ENCODE results near the gene CR1L.
"Not testable (repeated sequence)": the region's sequence is repeated elsewhere in the genome, so short reads cannot be mapped to it uniquely, and the experiment has no call there.

CR1L gene

GRCh38 chr1:207691841-207692240, 46.9 kb downstream of the CR1L start:
- H3K9me3 Mint-ChIP-seq: no peaks in the 10 kb centered on the region
- H3K4me1 Mint-ChIP-seq (ENCODE audit: low read depth): no peaks in the 10 kb centered on the region
- H3K36me3 Mint-ChIP-seq (ENCODE audit: low read depth): no peaks in the 10 kb centered on the region
- peaks cover 6% of the 10 kb centered on the region for H3K27me3 Mint-ChIP-seq
- H3K4me3 Mint-ChIP-seq: no peak overlapping the region
- H3K27ac Mint-ChIP-seq: no peak overlapping the region

DNA sequence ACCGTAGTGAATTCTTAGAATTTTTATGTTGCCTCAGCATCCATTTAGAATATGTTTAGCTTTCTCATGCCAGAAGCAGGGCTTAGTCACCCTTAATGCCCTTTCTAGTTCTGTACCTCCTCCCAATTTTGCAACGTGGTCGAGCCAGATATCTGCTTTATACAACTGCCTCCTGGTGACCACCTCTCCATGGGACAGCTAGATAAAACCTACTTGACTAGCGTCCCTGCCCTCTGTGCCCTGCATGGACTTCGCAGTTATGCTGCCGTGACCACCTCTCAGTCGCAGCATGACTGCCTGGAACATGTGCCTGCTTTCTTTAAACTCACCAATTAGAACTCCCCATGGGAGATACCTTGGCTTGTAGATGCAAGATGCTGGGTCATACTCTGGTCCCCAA, 47.4 kb downstream of the CR1L start:
- H3K36me3 Mint-ChIP-seq (ENCODE audit: low read depth); H3K9me3 Mint-ChIP-seq; H3K27me3 Mint-ChIP-seq; H3K4me1 Mint-ChIP-seq (ENCODE audit: low read depth); H3K27ac Mint-ChIP-seq; H3K4me3 Mint-ChIP-seq: not testable (repeated sequence)

DNA sequence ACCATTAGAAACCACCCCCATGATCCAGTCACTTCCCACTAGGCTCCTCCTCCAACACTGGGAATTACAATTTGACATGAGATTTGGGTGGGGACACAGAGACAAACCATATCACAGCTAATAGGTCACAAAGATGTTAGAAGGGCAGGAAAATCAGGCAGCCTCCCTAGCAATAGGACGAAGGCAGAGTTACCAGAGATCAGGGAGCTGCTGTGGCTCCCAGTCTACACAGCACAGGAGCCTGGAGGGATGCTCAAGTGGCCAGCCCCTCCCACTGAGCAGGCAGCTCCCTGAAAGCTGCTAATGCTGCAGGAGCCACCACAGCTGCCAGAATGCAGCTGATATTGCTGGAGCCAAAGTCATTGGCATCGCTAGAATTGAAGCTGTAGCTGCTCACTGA, 51.0 kb downstream of the CR1L start:
- Mint-ChIP-seq H3K27me3 (no peaks in the 10 kb centered on the region), H3K36me3 (ENCODE audit: low read depth) (no peaks in the 10 kb centered on the region), H3K27ac (no peak overlapping the region), H3K9me3 (no peaks in the 10 kb centered on the region), H3K4me1 (ENCODE audit: low read depth) (no peaks in the 10 kb centered on the region), H3K4me3 (no peak overlapping the region)

GRCh38 chr1:207698822-207699483, 54.0 kb downstream of the CR1L start:
- Mint-ChIP-seq H3K9me3 (no peaks in the 10 kb centered on the region), H3K4me3 (no peak overlapping the region), H3K36me3 (ENCODE audit: low read depth) (no peaks in the 10 kb centered on the region), H3K27me3 (no peaks in the 10 kb centered on the region), H3K27ac (no peak overlapping the region), H3K4me1 (ENCODE audit: low read depth) (no peaks in the 10 kb centered on the region)

DNA sequence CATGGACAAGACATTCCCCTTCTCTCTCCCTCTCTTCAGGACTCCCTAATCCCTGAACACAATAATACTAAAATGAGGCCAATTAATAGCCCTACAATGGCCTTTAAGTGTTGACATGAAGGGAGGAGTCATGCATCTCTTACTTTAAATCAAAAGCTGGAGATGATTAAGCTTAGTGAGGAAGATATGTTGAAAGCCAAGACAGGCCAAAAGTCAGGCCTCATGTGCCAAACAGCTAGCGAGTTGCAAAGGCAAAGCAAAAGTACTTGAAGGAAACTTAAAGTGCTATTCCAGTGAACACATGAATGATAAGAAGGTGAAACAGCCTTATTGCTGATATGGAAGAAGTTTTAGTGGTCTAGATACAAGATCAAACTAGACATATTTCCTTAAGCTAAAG, 57.4 kb downstream of the CR1L start:
- Mint-ChIP-seq H3K4me1 (ENCODE audit: low read depth) (no peaks in the 10 kb centered on the region), H3K9me3 (no peaks in the 10 kb centered on the region), H3K4me3 (no peak overlapping the region), H3K36me3 (ENCODE audit: low read depth) (no peaks in the 10 kb centered on the region), H3K27me3 (no peaks in the 10 kb centered on the region), H3K27ac (no peak overlapping the region)

GRCh38 chr1:207703712-207704111, 58.8 kb downstream of the CR1L start:
- Mint-ChIP-seq H3K27me3 (no peaks in the 10 kb centered on the region), H3K36me3 (ENCODE audit: low read depth) (no peaks in the 10 kb centered on the region), H3K4me3 (no peak overlapping the region), H3K27ac (no peak overlapping the region), H3K4me1 (ENCODE audit: low read depth) (no peaks in the 10 kb centered on the region), H3K9me3 (no peaks in the 10 kb centered on the region)

GRCh38 chr1:207708004-207708403, 63.1 kb downstream of the CR1L start:
- H3K36me3 Mint-ChIP-seq (ENCODE audit: low read depth); H3K27me3 Mint-ChIP-seq; H3K9me3 Mint-ChIP-seq; H3K4me1 Mint-ChIP-seq (ENCODE audit: low read depth); H3K27ac Mint-ChIP-seq; H3K4me3 Mint-ChIP-seq: not testable (repeated sequence)

- Mint-ChIP-seq H3K27ac (no peak overlapping the region), H3K4me3 (no peak overlapping the region), H3K9me3 (no peaks in the 10 kb centered on the region), H3K4me1 (ENCODE audit: low read depth) (no peaks in the 10 kb centered on the region), H3K27me3 (no peaks in the 10 kb centered on the region), H3K36me3 (ENCODE audit: low read depth) (no peaks in the 10 kb centered on the region)
Measured at GRCh38 chr1:207711285-207711684, 66.4 kb downstream of the CR1L start.

- H3K4me1 Mint-ChIP-seq (ENCODE audit: low read depth): not testable (repeated sequence)
Measured at GRCh38 chr1:207712701-207713100, 67.8 kb downstream of the CR1L start.

GRCh38 chr1:207713529-207713928, 68.6 kb downstream of the CR1L start:
- H3K9me3 Mint-ChIP-seq: no peaks in the 10 kb centered on the region
- no peaks in the 10 kb centered on the region for H3K27me3 Mint-ChIP-seq
- no peaks in the 10 kb centered on the region for H3K4me1 Mint-ChIP-seq (ENCODE audit: low read depth)
- H3K27ac Mint-ChIP-seq: no peak overlapping the region
- no peak overlapping the region for H3K4me3 Mint-ChIP-seq
- no peaks in the 10 kb centered on the region for H3K36me3 Mint-ChIP-seq (ENCODE audit: low read depth)

More at GRCh38 chr1:207712701-207713100, 67.8 kb downstream of the CR1L start:
- H3K27ac Mint-ChIP-seq; H3K36me3 Mint-ChIP-seq (ENCODE audit: low read depth); H3K4me3 Mint-ChIP-seq; H3K27me3 Mint-ChIP-seq; H3K9me3 Mint-ChIP-seq: not testable (repeated sequence)

GRCh38 chr1:207719234-207719633, 74.3 kb downstream of the CR1L start:
- H3K9me3 Mint-ChIP-seq: no peaks in the 10 kb centered on the region
- no peaks in the 10 kb centered on the region for H3K36me3 Mint-ChIP-seq (ENCODE audit: low read depth)
- no peak overlapping the region for H3K27ac Mint-ChIP-seq
- no peak overlapping the region for H3K4me3 Mint-ChIP-seq
- no peaks in the 10 kb centered on the region for H3K4me1 Mint-ChIP-seq (ENCODE audit: low read depth)
- no peaks in the 10 kb centered on the region for H3K27me3 Mint-ChIP-seq

DNA sequence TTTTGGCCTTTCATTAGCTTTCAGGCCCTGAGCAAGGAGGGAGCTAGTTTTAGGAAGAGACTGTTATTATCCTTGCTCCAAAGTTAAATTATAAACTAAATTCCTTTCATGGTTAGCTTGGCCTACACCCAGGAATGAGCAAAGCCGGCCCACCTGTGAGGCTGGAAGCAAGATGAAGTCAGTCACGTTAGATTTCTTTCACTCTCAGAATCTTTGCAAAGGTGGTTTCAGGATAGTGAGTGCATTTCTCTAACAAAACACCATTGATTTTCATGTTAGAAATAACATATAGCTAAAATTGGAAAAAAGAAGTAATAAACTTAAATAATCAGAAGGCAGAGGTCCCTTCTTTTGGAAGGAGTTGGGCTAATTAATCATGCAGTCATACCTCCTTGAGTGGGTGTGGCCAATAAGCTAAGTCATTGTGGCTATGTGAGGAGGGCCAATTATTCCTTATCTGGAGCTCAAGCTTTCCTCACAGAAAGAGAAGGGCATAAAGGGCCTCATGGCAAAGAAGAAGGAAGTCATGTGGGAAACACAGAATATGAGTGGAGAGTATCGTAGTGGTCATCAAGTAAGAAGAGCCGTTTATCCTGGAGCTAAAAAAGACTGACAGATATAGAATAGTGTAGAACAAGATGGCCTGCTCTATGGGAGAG, 83.4 kb downstream of the CR1L start:
- peaks cover 12% of the 10 kb centered on the region for H3K9me3 Mint-ChIP-seq
- H3K4me3 Mint-ChIP-seq; H3K36me3 Mint-ChIP-seq (ENCODE audit: low read depth); H3K27ac Mint-ChIP-seq; H3K27me3 Mint-ChIP-seq: not testable (repeated sequence)
- H3K4me1 Mint-ChIP-seq (ENCODE audit: low read depth): peaks cover 10% of the 10 kb centered on the region

DNA sequence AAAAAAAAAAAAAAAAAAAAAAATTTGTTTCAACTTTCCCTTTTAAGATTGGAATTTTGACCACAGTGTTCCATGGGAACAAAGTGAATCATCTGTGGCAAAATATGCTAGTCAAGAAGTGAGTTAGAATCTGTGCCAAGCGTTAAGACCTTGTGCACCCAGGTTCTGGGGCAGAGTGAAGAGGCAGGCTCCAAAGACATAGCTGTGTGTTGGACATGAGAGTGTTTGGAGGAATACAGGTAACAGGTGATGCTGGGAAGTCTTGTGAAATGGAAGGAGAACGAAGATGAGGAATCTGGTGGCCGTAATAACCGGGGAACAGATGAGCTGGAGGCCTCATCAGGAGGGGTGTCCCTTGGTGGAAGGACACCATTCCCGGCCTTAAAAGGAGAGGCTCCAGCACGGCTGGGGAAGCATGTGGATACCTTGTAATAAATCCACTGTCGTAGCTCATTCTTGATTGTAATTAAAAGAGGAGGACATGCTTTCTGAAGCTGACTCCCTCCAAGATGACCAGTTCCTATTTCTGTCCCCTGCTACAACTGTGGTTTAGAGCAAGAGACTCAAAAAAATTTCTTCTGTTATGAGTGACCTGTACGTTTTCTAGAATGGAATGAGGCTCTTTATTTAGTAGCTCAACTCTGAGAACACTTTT, 92.7 kb downstream of the CR1L start:
- H3K9me3 Mint-ChIP-seq; H3K27ac Mint-ChIP-seq; H3K4me1 Mint-ChIP-seq (ENCODE audit: low read depth); H3K27me3 Mint-ChIP-seq; H3K4me3 Mint-ChIP-seq; H3K36me3 Mint-ChIP-seq (ENCODE audit: low read depth): not testable (repeated sequence)

GRCh38 chr1:207738158-207738659, 93.3 kb downstream of the CR1L start:
- H3K27me3 Mint-ChIP-seq; H3K9me3 Mint-ChIP-seq; H3K27ac Mint-ChIP-seq; H3K4me1 Mint-ChIP-seq (ENCODE audit: low read depth); H3K4me3 Mint-ChIP-seq; H3K36me3 Mint-ChIP-seq (ENCODE audit: low read depth): not testable (repeated sequence)

- no peaks in the 10 kb centered on the region for H3K27me3 Mint-ChIP-seq
- H3K36me3 Mint-ChIP-seq (ENCODE audit: low read depth): no peaks in the 10 kb centered on the region
- H3K4me1 Mint-ChIP-seq (ENCODE audit: low read depth): peaks cover 8% of the 10 kb centered on the region
- no peak overlapping the region for H3K4me3 Mint-ChIP-seq
- H3K27ac Mint-ChIP-seq: no peak overlapping the region
- H3K9me3 Mint-ChIP-seq: no peaks in the 10 kb centered on the region
Measured at GRCh38 chr1:207740207-207740606, 95.3 kb downstream of the CR1L start.
